B cell (primary cell): ENCODE data around the gene MFAP2. TPM values are rescaled to one million over a fixed set of nuclear protein-coding genes. Genes with fewer than 3 reads are reported as not detected.

Source experiments
- ATAC-seq: fragments of 200-7000 bp; cut with Tn5 transposase; one replicate; pipeline ENCODE4 v1.10.0; 2021; ENCODE audit warnings: low read depth, mild to moderate bottlenecking, moderate number of reproducible peaks, moderate library complexity
- CTCF ChIA-PET: fragments of 350-600 bp; sonication (Branson Sonifier 250); formaldehyde crosslinking; loops from one replicate; lab custom pipeline; 2021; ENCODE audit warnings: antibody characterized with exemption, inconsistent platforms; lab: Charles Lee
- POLR2A ChIA-PET: fragments of 350-600 bp; sonication (Branson Sonifier 250); formaldehyde crosslinking; loops from one replicate; lab custom pipeline; 2021; ENCODE audit warnings: antibody characterized with exemption; lab: Charles Lee
- DNase-seq: peaks from one replicate; pipeline ENCODE4 v3.0.0; 2013
- H2AFZ ChIP-seq: 2 replicates; pipeline ENCODE4 v1.6.1; 2012; ENCODE audit warnings: mild to moderate bottlenecking, low read depth, low read length; ENCODE audit not compliant: insufficient read depth, poor library complexity, severe bottlenecking
- H3K27ac ChIP-seq, 2 donors: 1 replicate in 1 of 2; 2 replicates in 1 of 2; pipeline ENCODE4 v1.5.1; 2012 to 2013; ENCODE audit warnings: low read length in 2 of 2, mild to moderate bottlenecking in 2 of 2, moderate library complexity in 1 of 2
- H3K27me3 ChIP-seq, 4 experiments: fragments of 200-600 bp in 1 of 4; sonication (generic) in 1 of 4; replicated peaks in 1 of 4; 1 replicate in 2 of 4; 2 replicates in 2 of 4; pipeline versions ENCODE4 v1.6.1 to v1.7.0; 2013 to 2016; ENCODE audit warnings: low read length in 3 of 4, mild to moderate bottlenecking in 2 of 4, mixed read lengths in 1 of 4, moderate library complexity in 1 of 4; ENCODE audit not compliant: insufficient read depth in 4 of 4, control insufficient read depth in 3 of 4; ENCODE audit errors: control extremely low read depth in 1 of 4
- H3K36me3 ChIP-seq, 2 experiments: replicated peaks in 1 of 2; 1 replicate in 1 of 2; 2 replicates in 1 of 2; pipeline versions ENCODE4 v1.6.1 to v1.7.1; 2013; ENCODE audit warnings: low read length in 1 of 2; ENCODE audit not compliant: insufficient read depth in 2 of 2, control insufficient read depth in 1 of 2; ENCODE audit errors: control extremely low read depth in 1 of 2, extremely low read depth in 1 of 2
- H3K4me1 ChIP-seq, 2 donors: fragments of 200-600 bp in 1 of 2; sonication (generic) in 1 of 2; 1 replicate in 1 of 2; 2 replicates in 1 of 2; pipeline versions ENCODE4 v1.5.1 to v1.6.1; 2013 to 2017; ENCODE audit warnings: low read length in 2 of 2; ENCODE audit not compliant: control insufficient read depth in 2 of 2, insufficient read depth in 2 of 2
- H3K4me2 ChIP-seq: replicated peaks from 2 replicates; pipeline ENCODE3; 2012; ENCODE audit warnings: mild to moderate bottlenecking, low read depth, low read length; ENCODE audit not compliant: poor library complexity, severe bottlenecking
- H3K4me3 ChIP-seq, 5 experiments: fragments of 200-600 bp in 1 of 5; sonication (generic) in 1 of 5; 1 replicate in 3 of 5; 2 replicates in 2 of 5; pipeline versions ENCODE4 v1.5.1 to v1.7.0; 2011 to 2016; ENCODE audit warnings: low read length in 4 of 5, mild to moderate bottlenecking in 4 of 5, low read depth in 2 of 5, control low read depth in 1 of 5, moderate library complexity in 1 of 5; ENCODE audit not compliant: insufficient read depth in 1 of 5; ENCODE audit errors: control extremely low read depth in 1 of 5, extremely low read depth in 1 of 5
- H3K79me2 ChIP-seq: fragments of 200-600 bp; sonication (generic); one replicate; pipeline ENCODE4 v1.6.0; 2016; ENCODE audit warnings: low read length; ENCODE audit not compliant: control insufficient read depth, insufficient read depth
- H3K9ac ChIP-seq: fragments of 200-600 bp; sonication (generic); 2 replicates; pipeline ENCODE4 v1.6.1; 2017; ENCODE audit warnings: mild to moderate bottlenecking, low read length, moderate library complexity
- H3K9me3 ChIP-seq, 3 donors: one replicate each; pipeline versions ENCODE4 v1.6.1 to v1.7.1; 2013; ENCODE audit warnings: low read length in 2 of 3; ENCODE audit not compliant: control insufficient read depth in 2 of 3, insufficient read depth in 1 of 3; ENCODE audit errors: control extremely low read depth in 1 of 3
- H4K20me1 ChIP-seq: 2 replicates; pipeline ENCODE4 v1.6.0; 2012; ENCODE audit warnings: mild to moderate bottlenecking, low read length; ENCODE audit not compliant: insufficient read depth, control insufficient read depth, poor library complexity, severe bottlenecking
- H3K27ac Mint-ChIP-seq: one replicate; pipeline ENCODE4 v1.8.0; 2021; ENCODE audit warnings: mixed read lengths
- H3K27me3 Mint-ChIP-seq: one replicate; pipeline ENCODE4 v1.8.0; 2021; ENCODE audit warnings: mixed read lengths
- H3K4me1 Mint-ChIP-seq: one replicate; pipeline ENCODE4 v1.8.0; 2021; ENCODE audit warnings: mixed read lengths
- H3K4me3 Mint-ChIP-seq: one replicate; pipeline ENCODE4 v1.8.0; 2021; ENCODE audit warnings: mixed read lengths
- H3K9me3 Mint-ChIP-seq: one replicate; pipeline ENCODE4 v1.8.0; 2022; ENCODE audit warnings: mixed read lengths; ENCODE audit not compliant: insufficient read depth
- EZH2 ChIP-seq: IDR thresholded peaks from 2 replicates; pipeline ENCODE4 v1.6.1; 2012; ENCODE audit warnings: borderline replicate concordance, low read depth, mild to moderate bottlenecking, moderate library complexity, low read length; ENCODE audit not compliant: insufficient read depth, poor library complexity, severe bottlenecking
- WGBS: methylation state at CpG from one replicate; pipeline ENCODE4 v1.1.5; 2013; ENCODE audit warnings: missing lambda C conversion rate; ENCODE audit not compliant: insufficient coverage; 5-methylcytosine and 5-hydroxymethylcytosine counted together
- intact Hi-C: fragments of 100-400 bp; cut with micrococcal nuclease; formaldehyde crosslinking; loops from one replicate; pipeline ENCODE4 v1.10.0; 2022
- polyA plus RNA-seq: library from polyadenylated mRNA; depleted of rRNA; stranded (reverse); fragments of >200 nt; gene quantifications from 2 replicates; pipeline ENCODE4 v1.2.3, GENCODE V29; 2012
- total RNA-seq, 2 donors: library from RNA; stranded (reverse); fragments of 120-200 nt in 1 of 2; gene quantifications; 1 replicate in 1 of 2; 2 replicates in 1 of 2; pipeline versions ENCODE4 v1.2.3 to v1.2.4, GENCODE V29; 2013 to 2022
- TF ChIP-seq, protein P1 (sequence below): fragments of 200-600 bp; IDR thresholded peaks from one replicate; pipeline ENCODE4 v1.8.0; 2022; ENCODE audit warnings: antibody characterized with exemption, mild to moderate bottlenecking

The MFAP2 gene
- total and polyA plus RNA-seq, 2 donors (not counting 1 experiment from before 2014, with no cell fraction given): not detected

DNA sequence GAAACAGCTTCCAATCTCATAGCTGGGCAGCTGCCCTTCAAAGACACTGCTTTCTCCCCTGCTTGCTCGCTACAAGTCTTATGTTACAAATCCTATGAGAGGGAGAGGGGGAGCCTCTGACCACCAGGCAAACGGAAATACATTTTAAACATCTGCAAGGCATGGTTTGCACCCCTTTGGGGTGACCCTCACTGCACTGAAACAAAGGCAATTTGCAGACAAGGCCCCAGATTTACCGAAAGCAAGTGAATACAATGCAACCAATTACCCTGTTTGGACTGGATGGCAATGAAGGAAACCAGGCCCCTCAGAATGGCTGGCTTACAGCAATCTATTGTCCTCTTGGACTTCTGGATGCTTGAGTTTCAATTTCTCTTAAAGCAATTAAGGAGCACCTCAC is 43.2 kb upstream of the MFAP2 start:
- Histone ChIP-seq H3K4me2 (no peak overlapping the region), H3K27ac (peak overlapping the region in 1 of 2 donors; percentile 49), H3K36me3 (peaks cover 2 to 80% of the 10 kb centered on the region in 2 experiments), H2AFZ (no peak overlapping the region), H3K9ac (no peak overlapping the region), H3K9me3 (no peaks in the 10 kb centered on the region), H3K79me2 (no peaks in the 10 kb centered on the region), H3K4me3 (no peak overlapping the region), H3K27me3 (no peaks in the 10 kb centered on the region), H3K4me1 (peaks cover 10 to 13% of the 10 kb centered on the region in 2 donors), H4K20me1 (no peaks in the 10 kb centered on the region)
- Mint-ChIP-seq H3K27ac (peak overlapping the region; percentile 38), H3K4me1 (peaks cover 10% of the 10 kb centered on the region), H3K4me3 (no peak overlapping the region), H3K27me3 (no peaks in the 10 kb centered on the region), H3K9me3 (no peaks in the 10 kb centered on the region)
- ChIA-PET POLR2A (no interaction called here), CTCF (no interaction called here)
- intact Hi-C loops: no loop called here
- no peak for TF ChIP-seq EZH2
- TF ChIP-seq, protein P1, sequence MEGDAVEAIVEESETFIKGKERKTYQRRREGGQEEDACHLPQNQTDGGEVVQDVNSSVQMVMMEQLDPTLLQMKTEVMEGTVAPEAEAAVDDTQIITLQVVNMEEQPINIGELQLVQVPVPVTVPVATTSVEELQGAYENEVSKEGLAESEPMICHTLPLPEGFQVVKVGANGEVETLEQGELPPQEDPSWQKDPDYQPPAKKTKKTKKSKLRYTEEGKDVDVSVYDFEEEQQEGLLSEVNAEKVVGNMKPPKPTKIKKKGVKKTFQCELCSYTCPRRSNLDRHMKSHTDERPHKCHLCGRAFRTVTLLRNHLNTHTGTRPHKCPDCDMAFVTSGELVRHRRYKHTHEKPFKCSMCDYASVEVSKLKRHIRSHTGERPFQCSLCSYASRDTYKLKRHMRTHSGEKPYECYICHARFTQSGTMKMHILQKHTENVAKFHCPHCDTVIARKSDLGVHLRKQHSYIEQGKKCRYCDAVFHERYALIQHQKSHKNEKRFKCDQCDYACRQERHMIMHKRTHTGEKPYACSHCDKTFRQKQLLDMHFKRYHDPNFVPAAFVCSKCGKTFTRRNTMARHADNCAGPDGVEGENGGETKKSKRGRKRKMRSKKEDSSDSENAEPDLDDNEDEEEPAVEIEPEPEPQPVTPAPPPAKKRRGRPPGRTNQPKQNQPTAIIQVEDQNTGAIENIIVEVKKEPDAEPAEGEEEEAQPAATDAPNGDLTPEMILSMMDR: no peak
- DNase-seq (no peak), ATAC-seq (no peak)
- 100% methylated on average over 1 of the region's 3 CpGs for WGBS

DNA sequence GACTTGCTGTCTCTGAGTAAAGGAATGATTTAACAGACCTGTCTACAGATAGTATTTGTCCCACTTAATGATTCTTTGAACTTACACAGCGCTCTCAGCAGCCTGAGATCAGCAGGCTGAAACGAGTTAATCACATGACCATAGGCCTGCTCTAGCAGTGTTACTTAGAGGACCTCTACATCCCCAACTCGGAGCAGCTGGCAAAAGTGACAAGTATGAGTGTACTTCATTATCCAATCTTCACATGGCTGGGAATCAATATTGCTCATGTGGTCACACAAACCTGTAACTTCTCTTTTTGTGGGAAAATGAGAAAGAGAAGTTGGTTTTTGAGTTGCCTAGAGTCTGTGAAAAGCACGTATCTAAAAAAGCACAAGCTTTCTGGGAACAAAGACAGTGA is 42.7 kb upstream of the MFAP2 start:
- no peaks in the 10 kb centered on the region for H3K9me3 Mint-ChIP-seq
- Histone ChIP-seq H3K27ac (peak overlapping the region in 1 of 2 donors; percentile 49), H3K4me1 (peaks cover 10 to 13% of the 10 kb centered on the region in 2 donors), H3K36me3 (peaks cover 5 to 80% of the 10 kb centered on the region in 2 experiments), H2AFZ (no peak overlapping the region), H3K9ac (no peak overlapping the region), H3K9me3 (no peaks in the 10 kb centered on the region), H3K27me3 (no peaks in the 10 kb centered on the region), H3K79me2 (no peaks in the 10 kb centered on the region), H3K4me3 (no peak overlapping the region), H4K20me1 (no peaks in the 10 kb centered on the region), H3K4me2 (no peak overlapping the region)
- peaks cover 13% of the 10 kb centered on the region for H3K4me1 Mint-ChIP-seq
- WGBS: no CpG with 5 or more reads among the region's 4 CpGs
- DNase-seq (no peak), ATAC-seq (no peak)
- no peak overlapping the region for H3K27ac Mint-ChIP-seq
- CTCF ChIA-PET: interaction anchor here (0.6 to 1.2 kb wide), 2 partner anchors 16 to 71 kb away, joined by 3 read pairs; no protein-coding TSS in a partner anchor
- TF ChIP-seq, protein P1: no peak
- TF ChIP-seq EZH2: no peak
- H3K4me3 Mint-ChIP-seq: no peak overlapping the region
- POLR2A ChIA-PET: interaction anchor here (0.5 kb wide), 1 partner anchor 1407 kb away, joined by 7 read pairs; no protein-coding TSS in a partner anchor
- intact Hi-C loops: no loop called here
- no peaks in the 10 kb centered on the region for H3K27me3 Mint-ChIP-seq
